ENCODE data around the gene FAM83B.

FAM83B gene

GRCh38 chr6:54860739-54861138 is 14.2 kb downstream of the FAM83B start:
- DNase-seq (ENCODE audit: low read depth): peak; percentile 8
- TF ChIP-seq CTCF (IDR thresholded peaks at IDR 0.05; ENCODE audit: low read length, missing control alignments): no peak
- no peak overlapping the region for H3K4me3 ChIP-seq (replicated peaks; ENCODE audit: low read depth, low read length)

- no peak for TF ChIP-seq CTCF (IDR thresholded peaks at IDR 0.05; ENCODE audit: low read length, missing control alignments)
- no peak for DNase-seq (ENCODE audit: low read depth)
- no peak overlapping the region for H3K4me3 ChIP-seq (replicated peaks; ENCODE audit: low read depth, low read length)
Observed at GRCh38 chr6:54861905-54862616, 15.5 kb downstream of the FAM83B start.

DNA sequence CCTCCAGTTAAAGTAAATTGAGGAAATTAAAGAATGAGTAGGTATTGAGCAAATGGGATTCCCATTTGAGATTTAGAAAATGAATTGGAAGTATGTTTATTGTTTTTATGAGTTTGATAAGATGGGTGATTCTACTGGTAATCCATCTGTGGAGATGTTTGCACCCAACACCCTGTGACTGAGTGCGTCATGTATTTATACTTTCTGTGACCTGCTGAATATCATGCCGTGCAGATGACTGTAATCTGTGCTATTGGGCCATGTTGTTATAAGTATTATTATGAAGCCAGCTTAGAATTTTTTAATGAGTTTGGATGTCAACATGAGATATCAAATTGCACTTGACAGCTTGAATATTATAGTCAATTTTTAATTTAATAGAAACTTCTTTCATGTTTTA is 17.7 kb downstream of the FAM83B start:
- DNase-seq (ENCODE audit: low read depth): no peak
- no peak for TF ChIP-seq CTCF (IDR thresholded peaks at IDR 0.05; ENCODE audit: low read length, missing control alignments)
- no peak overlapping the region for H3K4me3 ChIP-seq (replicated peaks; ENCODE audit: low read depth, low read length)

DNA sequence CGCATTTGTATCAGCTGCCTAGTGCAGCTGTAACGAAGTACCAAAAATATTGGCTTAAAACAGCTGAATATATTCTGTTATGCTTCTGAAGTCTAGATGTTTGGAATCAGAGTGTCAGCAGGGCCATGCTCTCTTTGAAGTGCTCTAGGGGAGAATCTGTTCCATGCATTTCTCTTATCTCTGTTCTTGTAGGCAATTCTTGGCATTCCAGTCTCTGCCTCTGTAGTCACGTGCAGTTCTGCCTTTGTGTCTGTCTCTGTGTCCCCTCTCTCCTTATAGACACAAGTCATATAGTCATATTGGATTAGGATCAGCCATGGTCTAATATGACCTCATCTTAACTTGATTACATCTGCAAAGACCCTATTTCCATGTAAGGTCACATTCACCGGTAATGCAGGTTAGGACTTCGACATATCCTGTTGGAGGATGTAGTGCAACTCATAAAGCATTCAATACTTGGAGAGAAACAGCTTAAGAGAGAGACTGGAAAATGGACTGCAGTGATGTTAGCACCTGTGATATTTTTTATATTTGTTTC is 18.6 kb downstream of the FAM83B start:
- no peak overlapping the region for H3K4me3 ChIP-seq (replicated peaks; ENCODE audit: low read depth, low read length)
- DNase-seq (ENCODE audit: low read depth): no peak
- no peak for TF ChIP-seq CTCF (IDR thresholded peaks at IDR 0.05; ENCODE audit: low read length, missing control alignments)

- no peak for TF ChIP-seq CTCF (IDR thresholded peaks at IDR 0.05; ENCODE audit: low read length, missing control alignments)
- no peak for DNase-seq (ENCODE audit: low read depth)
- H3K4me3 ChIP-seq (replicated peaks; ENCODE audit: low read depth, low read length): no peak overlapping the region
Observed at GRCh38 chr6:54868556-54868955, 22.0 kb downstream of the FAM83B start.

- no peak overlapping the region for H3K4me3 ChIP-seq (replicated peaks; ENCODE audit: low read depth, low read length)
- DNase-seq (ENCODE audit: low read depth): no peak
- no peak for TF ChIP-seq CTCF (IDR thresholded peaks at IDR 0.05; ENCODE audit: low read length, missing control alignments)
Observed at GRCh38 chr6:54873599-54873998, 27.0 kb downstream of the FAM83B start.
